GM18517 (cell line): Measurements from ENCODE around the gene PIP5KL1.

Experiments used
- ATAC-seq: cut with Tn5 transposase; IDR thresholded peaks from one replicate; pipeline ENCODE4 v1.9.1; 2021; ENCODE audit warnings: mild to moderate bottlenecking, moderate library complexity; ENCODE audit not compliant: unreplicated experiment

Gene PIP5KL1

GRCh38 chr9:127875306-127875966, 55.1 kb downstream of the PIP5KL1 start:
- ATAC-seq: no peak

GRCh38 chr9:127874301-127875221, 56.0 kb downstream of the PIP5KL1 start:
- ATAC-seq: no peak

GRCh38 chr9:127873886-127874285, 56.7 kb downstream of the PIP5KL1 start:
- no peak for ATAC-seq

GRCh38 chr9:127873223-127873691, 57.3 kb downstream of the PIP5KL1 start:
- ATAC-seq: no peak

GRCh38 chr9:127872369-127873222, 58.0 kb downstream of the PIP5KL1 start:
- no peak for ATAC-seq

- ATAC-seq: no peak
Measured at GRCh38 chr9:127871531-127871930, 59.0 kb downstream of the PIP5KL1 start.

GRCh38 chr9:127870887-127871286, 59.7 kb downstream of the PIP5KL1 start:
- ATAC-seq: no peak
